ENCODE data around the gene NEUROD2.

The NEUROD2 gene

DNA sequence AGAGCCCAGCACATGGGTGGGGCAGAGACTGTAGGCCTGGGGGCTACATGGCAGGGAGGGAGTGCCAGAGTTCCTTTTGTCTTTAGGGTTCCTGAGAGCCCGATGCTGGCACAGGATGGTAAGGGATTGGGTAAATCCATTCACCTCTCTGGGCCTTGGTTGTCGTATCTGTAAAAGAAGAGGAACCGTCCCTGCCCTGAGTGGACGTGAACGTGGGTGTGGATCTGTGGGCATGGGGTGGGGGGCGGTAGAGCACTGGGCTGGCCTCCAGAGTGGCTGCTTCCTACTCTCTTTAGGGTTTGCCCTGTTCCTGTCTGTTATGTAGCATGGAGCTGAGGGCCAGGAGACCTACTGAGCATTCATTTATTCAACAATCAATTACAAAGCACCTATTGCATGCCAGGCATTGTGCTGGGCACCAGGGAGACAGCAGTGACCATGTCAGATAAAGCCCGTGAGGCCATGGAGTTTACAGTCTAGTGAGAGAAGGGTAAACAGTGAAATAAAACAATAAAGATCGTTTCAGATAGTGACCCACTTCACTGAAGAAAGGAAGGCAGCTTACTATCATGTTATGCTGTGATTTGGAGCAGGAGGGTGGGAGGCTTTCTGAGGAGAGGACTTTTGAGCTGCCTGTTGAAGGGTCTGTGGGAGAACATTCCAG is 44.3 kb upstream of the NEUROD2 start:
- Mint-ChIP-seq H3K27ac (peak overlapping the region; percentile 96), H3K4me3 (peak overlapping the region; percentile 59)

GRCh38 chr17:39650121-39650579 is 42.4 kb upstream of the NEUROD2 start:
- Mint-ChIP-seq H3K27ac (peak overlapping the region; percentile 95), H3K9me3 (no peaks in the 10 kb centered on the region), H3K4me3 (peak overlapping the region; percentile 21), H3K36me3 (ENCODE audit: low read depth) (peaks cover 4% of the 10 kb centered on the region), H3K4me1 (peaks cover 69% of the 10 kb centered on the region), H3K27me3 (ENCODE audit: low read depth, poor library complexity) (peaks cover 7% of the 10 kb centered on the region)
- no peak for DNase-seq
- TF ChIP-seq, protein P1, sequence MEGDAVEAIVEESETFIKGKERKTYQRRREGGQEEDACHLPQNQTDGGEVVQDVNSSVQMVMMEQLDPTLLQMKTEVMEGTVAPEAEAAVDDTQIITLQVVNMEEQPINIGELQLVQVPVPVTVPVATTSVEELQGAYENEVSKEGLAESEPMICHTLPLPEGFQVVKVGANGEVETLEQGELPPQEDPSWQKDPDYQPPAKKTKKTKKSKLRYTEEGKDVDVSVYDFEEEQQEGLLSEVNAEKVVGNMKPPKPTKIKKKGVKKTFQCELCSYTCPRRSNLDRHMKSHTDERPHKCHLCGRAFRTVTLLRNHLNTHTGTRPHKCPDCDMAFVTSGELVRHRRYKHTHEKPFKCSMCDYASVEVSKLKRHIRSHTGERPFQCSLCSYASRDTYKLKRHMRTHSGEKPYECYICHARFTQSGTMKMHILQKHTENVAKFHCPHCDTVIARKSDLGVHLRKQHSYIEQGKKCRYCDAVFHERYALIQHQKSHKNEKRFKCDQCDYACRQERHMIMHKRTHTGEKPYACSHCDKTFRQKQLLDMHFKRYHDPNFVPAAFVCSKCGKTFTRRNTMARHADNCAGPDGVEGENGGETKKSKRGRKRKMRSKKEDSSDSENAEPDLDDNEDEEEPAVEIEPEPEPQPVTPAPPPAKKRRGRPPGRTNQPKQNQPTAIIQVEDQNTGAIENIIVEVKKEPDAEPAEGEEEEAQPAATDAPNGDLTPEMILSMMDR (IDR thresholded peaks at IDR 0.05) = no peak

More for the DNA sequence above, 44.3 kb upstream of the NEUROD2 start:
- Mint-ChIP-seq H3K9me3 (no peaks in the 10 kb centered on the region), H3K36me3 (ENCODE audit: low read depth) (peaks cover 8% of the 10 kb centered on the region), H3K27me3 (ENCODE audit: low read depth, poor library complexity) (peaks cover 7% of the 10 kb centered on the region), H3K4me1 (peaks cover 76% of the 10 kb centered on the region)
- no peak for DNase-seq
- TF ChIP-seq, protein P1 (IDR thresholded peaks at IDR 0.05) = no peak

GRCh38 chr17:39648616-39649366 is 41.1 kb upstream of the NEUROD2 start:
- Mint-ChIP-seq H3K4me1 (peaks cover 71% of the 10 kb centered on the region), H3K4me3 (no peak overlapping the region), H3K9me3 (no peaks in the 10 kb centered on the region), H3K27ac (no peak overlapping the region), H3K36me3 (ENCODE audit: low read depth) (peaks cover 4% of the 10 kb centered on the region), H3K27me3 (ENCODE audit: low read depth, poor library complexity) (peaks cover 7% of the 10 kb centered on the region)
- no peak for DNase-seq
- TF ChIP-seq, protein P1 (IDR thresholded peaks at IDR 0.05) = no peak

GRCh38 chr17:39647256-39647655 is 39.5 kb upstream of the NEUROD2 start:
- TF ChIP-seq, protein P1 (IDR thresholded peaks at IDR 0.05) = no peak
- H3K9me3 Mint-ChIP-seq = no peaks in the 10 kb centered on the region

DNA sequence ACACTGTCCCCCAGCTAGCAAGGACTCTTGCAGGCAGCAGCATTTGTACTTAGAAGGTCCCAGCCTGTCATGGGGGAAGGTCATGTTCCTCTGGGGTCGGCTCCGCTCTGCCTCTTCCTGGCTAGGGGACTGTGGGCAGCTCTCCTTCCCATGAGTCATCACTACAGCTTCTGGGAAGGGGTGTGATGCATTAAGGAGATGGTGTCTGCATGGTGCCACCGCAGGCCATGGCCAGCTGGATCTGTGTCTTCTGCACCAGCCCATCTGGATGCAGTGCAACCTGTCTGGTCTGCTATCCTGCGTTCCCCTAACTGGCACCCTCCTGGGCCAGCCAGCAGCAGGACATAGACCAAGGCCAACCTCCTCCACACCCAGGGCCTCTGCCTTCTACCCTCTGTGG is 35.6 kb upstream of the NEUROD2 start:
- Mint-ChIP-seq H3K4me3 (no peak overlapping the region), H3K36me3 (ENCODE audit: low read depth) (no peaks in the 10 kb centered on the region), H3K27me3 (ENCODE audit: low read depth, poor library complexity) (peaks cover 4% of the 10 kb centered on the region), H3K9me3 (no peaks in the 10 kb centered on the region), H3K27ac (no peak overlapping the region), H3K4me1 (peaks cover 74% of the 10 kb centered on the region)
- TF ChIP-seq, protein P1 (IDR thresholded peaks at IDR 0.05) = no peak
- no peak for DNase-seq

More at GRCh38 chr17:39647256-39647655, 39.5 kb upstream of the NEUROD2 start:
- Mint-ChIP-seq H3K36me3 (ENCODE audit: low read depth) (peaks cover 4% of the 10 kb centered on the region), H3K4me1 (peaks cover 71% of the 10 kb centered on the region), H3K4me3 (no peak overlapping the region), H3K27ac (no peak overlapping the region), H3K27me3 (ENCODE audit: low read depth, poor library complexity) (peaks cover 7% of the 10 kb centered on the region)
- no peak for DNase-seq

Measured in nephron progenitor cell (in vitro differentiated cells).